H1 (cell line): Measurements from ENCODE around the gene PLEKHH3. TPM values are rescaled to one million over a fixed set of nuclear protein-coding genes. Genes with fewer than 3 reads are reported as not detected.

ENCODE experiments used
- CTCF ChIA-PET: fragments of 300-600 bp; sonication (Branson Sonifier 250); formaldehyde crosslinking; loops from one replicate; lab custom pipeline; 2021; ENCODE audit not compliant: partially characterized antibody; lab: Charles Lee
- POLR2A ChIA-PET: fragments of 300-600 bp; sonication (Branson Sonifier 250); formaldehyde crosslinking; loops from one replicate; lab custom pipeline; 2021; ENCODE audit warnings: inconsistent platforms; ENCODE audit not compliant: partially characterized antibody; lab: Charles Lee
- DNase-seq, 2 experiments: peaks; one replicate each; pipeline versions ENCODE4 v3.0.0 to v3.0.0-alpha.2; 2010 to 2022; ENCODE audit warnings: low spot score in 2 of 2, low read depth in 1 of 2, mixed read lengths in 1 of 2
- FAIRE-seq: peaks from 2 replicates; lab custom pipeline; 2011; peaks lifted over from hg19 to GRCh38; lab: Jason Lieb, UNC
- H2AFZ ChIP-seq: 2 replicates; pipeline ENCODE4 v1.8.1; 2012; ENCODE audit warnings: low read length, inconsistent platforms
- H2AK5ac ChIP-seq: 2 replicates; pipeline ENCODE4 v1.6.1; 2013; ENCODE audit warnings: low read depth, low read length
- H2BK120ac ChIP-seq: replicated peaks from 2 replicates; pipeline ENCODE3; 2013; ENCODE audit warnings: low read depth, low read length, inconsistent platforms
- H2BK12ac ChIP-seq: 2 replicates; pipeline ENCODE4 v1.6.1; 2013; ENCODE audit warnings: low read depth, low read length
- H2BK15ac ChIP-seq: 2 replicates; pipeline ENCODE4 v1.6.1; 2013; ENCODE audit warnings: low read length
- H2BK20ac ChIP-seq: 2 replicates; pipeline ENCODE4 v1.6.1; 2013; ENCODE audit warnings: low read length
- H2BK5ac ChIP-seq: 2 replicates; pipeline ENCODE4 v1.6.1; 2013; ENCODE audit warnings: low read depth, low read length
- H3K14ac ChIP-seq: 2 replicates; pipeline ENCODE4 v1.6.1; 2013; ENCODE audit warnings: inconsistent platforms; ENCODE audit not compliant: insufficient read length
- H3K18ac ChIP-seq: 2 replicates; pipeline ENCODE4 v1.6.1; 2013; ENCODE audit warnings: low read length; ENCODE audit errors: extremely low read depth
- H3K23ac ChIP-seq: 2 replicates; pipeline ENCODE4 v1.6.1; 2013; ENCODE audit warnings: inconsistent platforms; ENCODE audit not compliant: insufficient read length
- H3K23me2 ChIP-seq: 2 replicates; pipeline ENCODE4 v1.6.1; 2013; ENCODE audit warnings: low read depth, low read length
- H3K27ac ChIP-seq: 2 replicates; pipeline ENCODE4 v1.6.1; 2011; ENCODE audit warnings: low read depth, low read length, inconsistent platforms
- H3K27me3 ChIP-seq, 4 experiments: replicated peaks in 1 of 4; 1 replicate in 1 of 4; 2 replicates in 3 of 4; pipeline versions ENCODE4 v1.6.1 to v1.8.1; 2011 to 2013; ENCODE audit warnings: low read length in 3 of 4, mild to moderate bottlenecking in 3 of 4, inconsistent platforms in 2 of 4, mixed read lengths in 2 of 4, moderate library complexity in 1 of 4; ENCODE audit not compliant: control insufficient read depth in 3 of 4, insufficient read depth in 3 of 4; ENCODE audit errors: extremely low read depth in 1 of 4
- H3K36me3 ChIP-seq, 4 experiments: 2 replicates each; pipeline versions ENCODE4 v1.6.1 to v1.8.1; 2011 to 2013; ENCODE audit warnings: mild to moderate bottlenecking in 4 of 4, low read length in 3 of 4, moderate library complexity in 2 of 4, control low read depth in 1 of 4, inconsistent platforms in 1 of 4; ENCODE audit not compliant: insufficient read depth in 4 of 4, control insufficient read depth in 2 of 4
- H3K4ac ChIP-seq: replicated peaks from 2 replicates; pipeline ENCODE3; 2013; ENCODE audit warnings: low read length, low read depth, mixed read lengths, inconsistent platforms; ENCODE audit not compliant: insufficient read length
- H3K4me1 ChIP-seq, 4 experiments: replicated peaks in 1 of 4; 1 replicate in 1 of 4; 2 replicates in 3 of 4; pipeline versions ENCODE4 v1.6.1 to v1.8.1; 2011 to 2013; ENCODE audit warnings: low read length in 3 of 4, inconsistent platforms in 2 of 4, mixed read lengths in 1 of 4; ENCODE audit not compliant: insufficient read depth in 4 of 4, control insufficient read depth in 3 of 4
- H3K4me2 ChIP-seq, 2 experiments: 2 replicates each; pipeline versions ENCODE4 v1.6.1 to v1.8.1; 2011 to 2013; ENCODE audit warnings: low read depth in 2 of 2, low read length in 2 of 2, control low read depth in 1 of 2, inconsistent platforms in 1 of 2, mild to moderate bottlenecking in 1 of 2; ENCODE audit not compliant: insufficient read depth in 1 of 2
- H3K4me3 ChIP-seq, 4 experiments: fragments of 200-600, 300-600 bp in 1 of 4; sonication (generic), shearing (Covaris generic), sonication (Bioruptor Twin) in 1 of 4; 2 replicates each; pipeline versions ENCODE4 v1.5.1 to v1.8.1; 2011 to 2016; ENCODE audit warnings: low read length in 4 of 4, low read depth in 3 of 4, control low read depth in 2 of 4, inconsistent platforms in 2 of 4, mild to moderate bottlenecking in 2 of 4, mixed read lengths in 1 of 4, moderate library complexity in 1 of 4; ENCODE audit not compliant: insufficient read depth in 2 of 4; ENCODE audit errors: extremely low read depth in 1 of 4
- H3K56ac ChIP-seq: replicated peaks from 2 replicates; pipeline ENCODE3; 2013; ENCODE audit warnings: low read depth, mild to moderate bottlenecking, mixed read lengths, low read length, inconsistent platforms; ENCODE audit not compliant: insufficient read length
- H3K79me1 ChIP-seq: 2 replicates; pipeline ENCODE4 v1.6.1; 2013; ENCODE audit warnings: low read depth, low read length, control low read depth
- H3K79me2 ChIP-seq, 2 experiments: 2 replicates each; pipeline versions ENCODE4 v1.6.1 to v1.8.1; 2012 to 2013; ENCODE audit warnings: low read length in 2 of 2, mild to moderate bottlenecking in 2 of 2, inconsistent platforms in 1 of 2; ENCODE audit not compliant: insufficient read depth in 2 of 2, control insufficient read depth in 1 of 2
- H3K9ac ChIP-seq, 4 experiments: replicated peaks in 1 of 4; 1 replicate in 1 of 4; 2 replicates in 3 of 4; pipeline versions ENCODE4 v1.6.1 to v1.8.1; 2011 to 2013; ENCODE audit warnings: low read depth in 3 of 4, low read length in 3 of 4, control low read depth in 2 of 4, mild to moderate bottlenecking in 2 of 4, moderate library complexity in 2 of 4, inconsistent platforms in 1 of 4; ENCODE audit errors: extremely low read depth in 1 of 4
- H3K9me3 ChIP-seq, 2 experiments: 2 replicates each; pipeline versions ENCODE4 v1.6.1 to v1.8.1; 2012 to 2013; ENCODE audit warnings: mild to moderate bottlenecking in 2 of 2, moderate library complexity in 2 of 2, control low read depth in 1 of 2, inconsistent platforms in 1 of 2, low read depth in 1 of 2, low read length in 1 of 2, mixed read lengths in 1 of 2; ENCODE audit not compliant: insufficient read depth in 2 of 2
- H4K20me1 ChIP-seq, 2 experiments: replicated peaks in 1 of 2; 2 replicates each; pipeline versions ENCODE3 to v1.8.1; 2011 to 2013; ENCODE audit warnings: inconsistent platforms in 2 of 2, low read length in 2 of 2, mild to moderate bottlenecking in 1 of 2; ENCODE audit not compliant: insufficient read depth in 2 of 2, control insufficient read depth in 1 of 2
- H4K5ac ChIP-seq: 2 replicates; pipeline ENCODE4 v1.6.1; 2013; ENCODE audit warnings: low read length, low read depth, mixed read lengths, inconsistent platforms; ENCODE audit not compliant: insufficient read length
- H4K8ac ChIP-seq: 2 replicates; pipeline ENCODE4 v1.8.0; 2013; ENCODE audit warnings: mild to moderate bottlenecking, moderate library complexity, low read length, inconsistent platforms; ENCODE audit not compliant: insufficient read depth; ENCODE audit errors: extremely low read depth
- H4K91ac ChIP-seq: replicated peaks from 2 replicates; pipeline ENCODE3; 2013; ENCODE audit warnings: low read length, mixed read lengths, inconsistent platforms; ENCODE audit not compliant: insufficient read length
- ASH2L ChIP-seq: fragments of 200-600, 300-600 bp; sonication (generic); IDR thresholded peaks from one replicate; pipeline ENCODE4 v1.7.1; 2017; ENCODE audit warnings: low read length
- CHD2 ChIP-seq: IDR thresholded peaks from 2 replicates; pipeline ENCODE4 v1.6.1; 2012; ENCODE audit warnings: low read length, improper control_type of control experiment
- MAFK ChIP-seq: IDR thresholded peaks from 2 replicates; pipeline ENCODE4 v1.6.1; 2012; ENCODE audit warnings: low read depth, mild to moderate bottlenecking, improper control_type of control experiment, low read length
- POU5F1 ChIP-seq: IDR thresholded peaks from 2 replicates; pipeline ENCODE4 v1.6.1; 2011; ENCODE audit warnings: low read depth, mild to moderate bottlenecking, low read length, moderate library complexity
- RBBP5 ChIP-seq: IDR thresholded peaks from 2 replicates; pipeline ENCODE4 v1.7.1; 2012; ENCODE audit warnings: low read depth, mild to moderate bottlenecking, inconsistent platforms, low read length, moderate library complexity, borderline replicate concordance
- RFX5 ChIP-seq: IDR thresholded peaks from 2 replicates; pipeline ENCODE4 v1.6.1; 2011; ENCODE audit warnings: low read depth, low read length, improper control_type of control experiment, borderline replicate concordance
- RNF2 ChIP-seq: fragments of 200-900, 300-1000 bp; sonication (generic); IDR thresholded peaks from 2 replicates; pipeline ENCODE4 v1.7.1; 2016; ENCODE audit warnings: borderline replicate concordance, low read depth, mild to moderate bottlenecking, antibody characterized with exemption, low read length; ENCODE audit not compliant: poor library complexity, severe bottlenecking; ENCODE audit errors: missing control alignments
- RXRA ChIP-seq: IDR thresholded peaks from 2 replicates; pipeline ENCODE4 v1.6.1; 2011; ENCODE audit warnings: low read depth, mild to moderate bottlenecking, low read length, moderate library complexity; ENCODE audit not compliant: insufficient read depth
- SUZ12 ChIP-seq: fragments of 200-600 bp; sonication (generic); IDR thresholded peaks from 2 replicates; pipeline ENCODE4 v1.6.1; 2012; ENCODE audit warnings: mild to moderate bottlenecking, inconsistent platforms, low read length, moderate library complexity, mixed read lengths
- WGBS, 2 experiments: shearing (Covaris generic) in 1 of 2; methylation state at CpG; one replicate each; pipeline versions ENCODE4 v1.1.6 to v1.1.7; 2013 to 2015; ENCODE audit warnings: low lambda C conversion rate in 2 of 2, mixed read lengths in 2 of 2, inconsistent platforms in 1 of 2, low coverage in 1 of 2, missing lambda C conversion rate in 1 of 2; ENCODE audit not compliant: insufficient replicate concordance in 2 of 2, insufficient coverage in 1 of 2, insufficient read length in 1 of 2; ENCODE audit errors: extremely low coverage in 1 of 2, missing lambda C conversion rate in 1 of 2; 5-methylcytosine and 5-hydroxymethylcytosine counted together
- polyA plus RNA-seq, 7 experiments: library from polyadenylated mRNA; depleted of rRNA in 3 of 7; stranded (reverse) in 5 of 7; unstranded in 2 of 7; fragments of >200 nt in 5 of 7; fragments of 200-250 nt in 2 of 7; gene quantifications; 1 replicate in 5 of 7; 2 replicates in 1 of 7; 4 replicates in 1 of 7; pipeline versions ENCODE4 v1.2.1 to v1.2.3, GENCODE V29; 2011 to 2013; ENCODE audit warnings: missing spikeins in 2 of 7, mixed read lengths in 2 of 7
- total RNA-seq: library from RNA; stranded (reverse); fragmentation: NEBNext Ultra II Directional; extraction: Animal tissue kit (Norgen Biotek cat#: 25700); gene quantifications from 2 replicates; pipeline ENCODE4 v1.2.1, GENCODE V29; 2021
- TF ChIP-seq, protein P1 (sequence below): IDR thresholded peaks from 2 replicates; pipeline ENCODE4 v1.6.1; 2012; ENCODE audit warnings: inconsistent platforms
- TF ChIP-seq, protein P2 (sequence below): IDR thresholded peaks from 2 replicates; pipeline ENCODE4 v1.6.1; 2012; ENCODE audit warnings: low read length, inconsistent platforms

The PLEKHH3 gene
- total and polyA plus RNA-seq, 2 of the 8 experiments (the other 6 are each of a cell fraction or from before 2014, with no cell fraction given), result 11.1 to 13.5 TPM

DNA sequence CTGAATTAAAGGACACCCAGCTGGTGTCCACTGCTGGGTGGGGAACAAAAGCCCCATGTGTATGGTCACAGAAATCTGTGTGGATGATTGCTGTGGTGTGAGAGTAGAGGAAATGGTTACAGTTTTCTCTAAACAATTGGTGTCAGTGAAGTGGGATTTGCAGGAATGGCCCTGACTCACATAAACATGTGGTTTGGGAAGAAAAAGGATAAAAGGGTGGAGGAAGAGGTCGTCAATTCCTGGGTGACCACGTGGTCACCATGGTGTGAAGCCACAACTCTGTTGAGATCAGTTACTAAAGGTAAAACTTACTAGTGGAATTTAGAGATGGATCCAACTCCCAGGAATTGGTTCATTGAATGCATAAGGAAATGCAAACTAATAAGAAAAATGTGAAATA is 21.3 kb downstream of the PLEKHH3 start:
- Histone ChIP-seq H3K4ac (peak overlapping the region; percentile 63), H2BK12ac (no peak overlapping the region), H3K27me3 (no peaks in the 10 kb centered on the region), H2BK20ac (peak overlapping the region; percentile 80; the same call in 1 of the 2 replicates), H3K9ac (no peak overlapping the region), H3K4me1 (peaks cover 4 to 7% (median 6%) of the 10 kb centered on the region in 4 experiments; a peak in 6 of 7 replicates), H2BK120ac (no peak overlapping the region), H4K91ac (no peak overlapping the region), H4K8ac (no peak overlapping the region), H2AK5ac (no peak overlapping the region), H4K5ac (no peak overlapping the region), H3K4me3 (no peak overlapping the region), H4K20me1 (no peaks in the 10 kb centered on the region), H3K56ac (no peak overlapping the region), H3K27ac (no peak overlapping the region), H2AFZ (no peak overlapping the region), H3K79me2 (no peaks in the 10 kb centered on the region), H3K23ac (no peak overlapping the region), H2BK15ac (peak overlapping the region; percentile 92; the same call in 1 of the 2 replicates), H3K79me1 (no peaks in the 10 kb centered on the region), H3K18ac (no peak overlapping the region), H3K9me3 (no peaks in the 10 kb centered on the region), H3K14ac (no peak overlapping the region), H2BK5ac (no peak overlapping the region; the same call in 1 of the 2 replicates), H3K4me2 (no peak overlapping the region), H3K36me3 (no peaks in the 10 kb centered on the region), H3K23me2 (peaks cover 6% of the 10 kb centered on the region; the same call in 1 of the 2 replicates)
- DNase-seq (no peak), FAIRE-seq (no peak)
- WGBS, 2 experiments, result 94% methylated on average over 2 of the region's 2 CpGs; no CpG with 5 or more reads in 1 of the 2 experiments
- ChIA-PET CTCF (interaction anchor here (0.8 to 1.9 kb wide), 3 partner anchors 15 to 25 kb away, joined by 3 to 5 read pairs (median 3); no protein-coding TSS in a partner anchor), POLR2A (interaction anchor here (0.8 kb wide), 1 partner anchor 47 kb away, joined by 3 read pairs; no protein-coding TSS in a partner anchor)
- TF ChIP-seq ASH2L (no peak), SUZ12 (no peak), RFX5 (no peak), RXRA (no peak), POU5F1 (no peak), MAFK (no peak), RBBP5 (no peak), CHD2 (no peak), RNF2 (no peak)
- TF ChIP-seq, protein P1, sequence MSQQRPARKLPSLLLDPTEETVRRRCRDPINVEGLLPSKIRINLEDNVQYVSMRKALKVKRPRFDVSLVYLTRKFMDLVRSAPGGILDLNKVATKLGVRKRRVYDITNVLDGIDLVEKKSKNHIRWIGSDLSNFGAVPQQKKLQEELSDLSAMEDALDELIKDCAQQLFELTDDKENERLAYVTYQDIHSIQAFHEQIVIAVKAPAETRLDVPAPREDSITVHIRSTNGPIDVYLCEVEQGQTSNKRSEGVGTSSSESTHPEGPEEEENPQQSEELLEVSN, result no peak
- TF ChIP-seq, protein P2, sequence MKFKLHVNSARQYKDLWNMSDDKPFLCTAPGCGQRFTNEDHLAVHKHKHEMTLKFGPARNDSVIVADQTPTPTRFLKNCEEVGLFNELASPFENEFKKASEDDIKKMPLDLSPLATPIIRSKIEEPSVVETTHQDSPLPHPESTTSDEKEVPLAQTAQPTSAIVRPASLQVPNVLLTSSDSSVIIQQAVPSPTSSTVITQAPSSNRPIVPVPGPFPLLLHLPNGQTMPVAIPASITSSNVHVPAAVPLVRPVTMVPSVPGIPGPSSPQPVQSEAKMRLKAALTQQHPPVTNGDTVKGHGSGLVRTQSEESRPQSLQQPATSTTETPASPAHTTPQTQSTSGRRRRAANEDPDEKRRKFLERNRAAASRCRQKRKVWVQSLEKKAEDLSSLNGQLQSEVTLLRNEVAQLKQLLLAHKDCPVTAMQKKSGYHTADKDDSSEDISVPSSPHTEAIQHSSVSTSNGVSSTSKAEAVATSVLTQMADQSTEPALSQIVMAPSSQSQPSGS, result no peak
